GM23338 (cell line): ENCODE measurements around the gene VKORC1L1.

ENCODE experiments used
- EZH2 ChIP-seq: fragments of 200-600 bp; sonication (generic); IDR thresholded peaks from one replicate; pipeline ENCODE4 v1.8.0; 2017; ENCODE audit warnings: antibody characterized with exemption, mild to moderate bottlenecking, low read depth; ENCODE audit not compliant: unreplicated experiment
- JUNB ChIP-seq: IDR thresholded peaks from one replicate; pipeline ENCODE4 v1.6.1; 2016; ENCODE audit warnings: antibody characterized with exemption; ENCODE audit not compliant: unreplicated experiment
- POLR2AphosphoS5 ChIP-seq: IDR thresholded peaks from 2 replicates; pipeline ENCODE4 v1.6.1; 2016; ENCODE audit warnings: antibody characterized with exemption, low read depth
- TF ChIP-seq, protein P1 (sequence below), 2 experiments: fragments of 200-600 bp in 1 of 2; sonication (generic) in 1 of 2; conservative IDR thresholded peaks; 2 replicates each; pipeline versions ENCODE4 v1.5.1 to v1.6.1; 2016 to 2017; ENCODE audit warnings: antibody characterized with exemption in 2 of 2, low read depth in 2 of 2, mild to moderate bottlenecking in 2 of 2, moderate library complexity in 1 of 2
- TF ChIP-seq, protein P2 (sequence below): fragments of 250-450 bp; sonication (Bioruptor Pico); IDR thresholded peaks from 2 replicates; pipeline ENCODE4 v1.5.0; 2020; ENCODE audit warnings: mild to moderate bottlenecking, moderate library complexity

- TF ChIP-seq, protein P1, sequence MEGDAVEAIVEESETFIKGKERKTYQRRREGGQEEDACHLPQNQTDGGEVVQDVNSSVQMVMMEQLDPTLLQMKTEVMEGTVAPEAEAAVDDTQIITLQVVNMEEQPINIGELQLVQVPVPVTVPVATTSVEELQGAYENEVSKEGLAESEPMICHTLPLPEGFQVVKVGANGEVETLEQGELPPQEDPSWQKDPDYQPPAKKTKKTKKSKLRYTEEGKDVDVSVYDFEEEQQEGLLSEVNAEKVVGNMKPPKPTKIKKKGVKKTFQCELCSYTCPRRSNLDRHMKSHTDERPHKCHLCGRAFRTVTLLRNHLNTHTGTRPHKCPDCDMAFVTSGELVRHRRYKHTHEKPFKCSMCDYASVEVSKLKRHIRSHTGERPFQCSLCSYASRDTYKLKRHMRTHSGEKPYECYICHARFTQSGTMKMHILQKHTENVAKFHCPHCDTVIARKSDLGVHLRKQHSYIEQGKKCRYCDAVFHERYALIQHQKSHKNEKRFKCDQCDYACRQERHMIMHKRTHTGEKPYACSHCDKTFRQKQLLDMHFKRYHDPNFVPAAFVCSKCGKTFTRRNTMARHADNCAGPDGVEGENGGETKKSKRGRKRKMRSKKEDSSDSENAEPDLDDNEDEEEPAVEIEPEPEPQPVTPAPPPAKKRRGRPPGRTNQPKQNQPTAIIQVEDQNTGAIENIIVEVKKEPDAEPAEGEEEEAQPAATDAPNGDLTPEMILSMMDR (conservative IDR thresholded peaks at IDR 0.05; ENCODE audit: low read depth in 2 of 2), result no peak
- no peak for TF ChIP-seq POLR2AphosphoS5
- TF ChIP-seq, protein P2, sequence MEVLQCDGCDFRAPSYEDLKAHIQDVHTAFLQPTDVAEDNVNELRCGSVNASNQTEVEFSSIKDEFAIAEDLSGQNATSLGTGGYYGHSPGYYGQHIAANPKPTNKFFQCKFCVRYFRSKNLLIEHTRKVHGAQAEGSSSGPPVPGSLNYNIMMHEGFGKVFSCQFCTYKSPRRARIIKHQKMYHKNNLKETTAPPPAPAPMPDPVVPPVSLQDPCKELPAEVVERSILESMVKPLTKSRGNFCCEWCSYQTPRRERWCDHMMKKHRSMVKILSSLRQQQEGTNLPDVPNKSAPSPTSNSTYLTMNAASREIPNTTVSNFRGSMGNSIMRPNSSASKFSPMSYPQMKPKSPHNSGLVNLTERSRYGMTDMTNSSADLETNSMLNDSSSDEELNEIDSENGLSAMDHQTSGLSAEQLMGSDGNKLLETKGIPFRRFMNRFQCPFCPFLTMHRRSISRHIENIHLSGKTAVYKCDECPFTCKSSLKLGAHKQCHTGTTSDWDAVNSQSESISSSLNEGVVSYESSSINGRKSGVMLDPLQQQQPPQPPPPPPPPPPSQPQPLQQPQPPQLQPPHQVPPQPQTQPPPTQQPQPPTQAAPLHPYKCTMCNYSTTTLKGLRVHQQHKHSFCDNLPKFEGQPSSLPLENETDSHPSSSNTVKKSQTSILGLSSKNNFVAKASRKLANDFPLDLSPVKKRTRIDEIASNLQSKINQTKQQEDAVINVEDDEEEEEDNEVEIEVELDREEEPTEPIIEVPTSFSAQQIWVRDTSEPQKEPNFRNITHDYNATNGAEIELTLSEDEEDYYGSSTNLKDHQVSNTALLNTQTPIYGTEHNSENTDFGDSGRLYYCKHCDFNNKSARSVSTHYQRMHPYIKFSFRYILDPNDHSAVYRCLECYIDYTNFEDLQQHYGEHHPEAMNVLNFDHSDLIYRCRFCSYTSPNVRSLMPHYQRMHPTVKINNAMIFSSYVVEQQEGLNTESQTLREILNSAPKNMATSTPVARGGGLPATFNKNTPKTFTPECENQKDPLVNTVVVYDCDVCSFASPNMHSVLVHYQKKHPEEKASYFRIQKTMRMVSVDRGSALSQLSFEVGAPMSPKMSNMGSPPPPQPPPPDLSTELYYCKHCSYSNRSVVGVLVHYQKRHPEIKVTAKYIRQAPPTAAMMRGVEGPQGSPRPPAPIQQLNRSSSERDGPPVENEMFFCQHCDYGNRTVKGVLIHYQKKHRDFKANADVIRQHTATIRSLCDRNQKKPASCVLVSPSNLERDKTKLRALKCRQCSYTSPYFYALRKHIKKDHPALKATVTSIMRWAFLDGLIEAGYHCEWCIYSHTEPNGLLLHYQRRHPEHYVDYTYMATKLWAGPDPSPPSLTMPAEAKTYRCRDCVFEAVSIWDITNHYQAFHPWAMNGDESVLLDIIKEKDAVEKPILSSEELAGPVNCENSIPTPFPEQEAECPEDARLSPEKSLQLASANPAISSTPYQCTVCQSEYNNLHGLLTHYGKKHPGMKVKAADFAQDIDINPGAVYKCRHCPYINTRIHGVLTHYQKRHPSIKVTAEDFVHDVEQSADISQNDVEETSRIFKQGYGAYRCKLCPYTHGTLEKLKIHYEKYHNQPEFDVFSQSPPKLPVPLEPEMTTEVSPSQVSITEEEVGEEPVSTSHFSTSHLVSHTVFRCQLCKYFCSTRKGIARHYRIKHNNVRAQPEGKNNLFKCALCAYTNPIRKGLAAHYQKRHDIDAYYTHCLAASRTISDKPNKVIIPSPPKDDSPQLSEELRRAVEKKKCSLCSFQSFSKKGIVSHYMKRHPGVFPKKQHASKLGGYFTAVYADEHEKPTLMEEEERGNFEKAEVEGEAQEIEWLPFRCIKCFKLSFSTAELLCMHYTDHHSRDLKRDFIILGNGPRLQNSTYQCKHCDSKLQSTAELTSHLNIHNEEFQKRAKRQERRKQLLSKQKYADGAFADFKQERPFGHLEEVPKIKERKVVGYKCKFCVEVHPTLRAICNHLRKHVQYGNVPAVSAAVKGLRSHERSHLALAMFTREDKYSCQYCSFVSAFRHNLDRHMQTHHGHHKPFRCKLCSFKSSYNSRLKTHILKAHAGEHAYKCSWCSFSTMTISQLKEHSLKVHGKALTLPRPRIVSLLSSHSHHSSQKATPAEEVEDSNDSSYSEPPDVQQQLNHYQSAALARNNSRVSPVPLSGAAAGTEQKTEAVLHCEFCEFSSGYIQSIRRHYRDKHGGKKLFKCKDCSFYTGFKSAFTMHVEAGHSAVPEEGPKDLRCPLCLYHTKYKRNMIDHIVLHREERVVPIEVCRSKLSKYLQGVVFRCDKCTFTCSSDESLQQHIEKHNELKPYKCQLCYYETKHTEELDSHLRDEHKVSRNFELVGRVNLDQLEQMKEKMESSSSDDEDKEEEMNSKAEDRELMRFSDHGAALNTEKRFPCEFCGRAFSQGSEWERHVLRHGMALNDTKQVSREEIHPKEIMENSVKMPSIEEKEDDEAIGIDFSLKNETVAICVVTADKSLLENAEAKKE (CRISPR knock-in tag), result no peak
- TF ChIP-seq EZH2, result no peak
- no peak for TF ChIP-seq JUNB
These were observed 106.2 kb downstream of the VKORC1L1 start for GRCh38 chr7:65978891-65979582.
